OCI-LY1 (cell line): ENCODE results near the gene SREBF1.

Experiments
- H2AFZ ChIP-seq: fragments of 200-600 bp; sonication (generic), shearing (Covaris generic); 2 replicates; pipeline ENCODE4 v1.6.0; 2014; ENCODE audit warnings: antibody characterized with exemption, mild to moderate bottlenecking, low read length
- H3F3A ChIP-seq: fragments of 200-600 bp; sonication (generic), shearing (Covaris generic); 2 replicates; pipeline ENCODE4 v1.6.0; 2014; ENCODE audit warnings: mild to moderate bottlenecking, antibody characterized with exemption, low read length, moderate library complexity; ENCODE audit not compliant: insufficient read depth
- H3K27ac ChIP-seq: fragments of 200-600 bp; sonication (generic); 2 replicates; pipeline ENCODE4 v1.5.1; 2014; ENCODE audit warnings: low read length, mixed run types, mild to moderate bottlenecking, low read depth; ENCODE audit not compliant: poor library complexity, severe bottlenecking
- H3K27me3 ChIP-seq: fragments of 200-600 bp; sonication (generic); 2 replicates; pipeline ENCODE4 v1.6.0; 2014; ENCODE audit warnings: antibody characterized with exemption, mild to moderate bottlenecking, low read length, moderate library complexity; ENCODE audit not compliant: insufficient read depth
- H3K36me3 ChIP-seq: fragments of 200-600 bp; sonication (generic); 2 replicates; pipeline ENCODE4 v1.6.1; 2014; ENCODE audit warnings: mild to moderate bottlenecking, antibody characterized with exemption, low read length, moderate library complexity, mixed read lengths; ENCODE audit not compliant: insufficient read depth
- H3K4me1 ChIP-seq: fragments of 200-600 bp; sonication (generic); 2 replicates; pipeline ENCODE4 v1.5.1; 2014; ENCODE audit warnings: mild to moderate bottlenecking, low read length, moderate library complexity; ENCODE audit not compliant: insufficient read depth, severe bottlenecking
- H3K4me2 ChIP-seq: fragments of 200-600 bp; sonication (generic), shearing (Covaris generic); 2 replicates; pipeline ENCODE4 v1.6.1; 2014; ENCODE audit warnings: low read length
- H3K4me3 ChIP-seq: fragments of 200-600 bp; sonication (generic); 2 replicates; pipeline ENCODE4 v1.5.1; 2014; ENCODE audit warnings: low read length, low read depth, mild to moderate bottlenecking, mixed read lengths; ENCODE audit not compliant: poor library complexity, severe bottlenecking
- H3K79me2 ChIP-seq: fragments of 200-600 bp; shearing (Covaris generic); 2 replicates; pipeline ENCODE4 v1.6.1; 2016; ENCODE audit warnings: mixed run types, low read length, mixed read lengths; ENCODE audit not compliant: insufficient read depth
- H3K9ac ChIP-seq: fragments of 200-600 bp; sonication (generic), shearing (Covaris generic); 2 replicates; pipeline ENCODE4 v1.6.1; 2014; ENCODE audit warnings: mild to moderate bottlenecking, low read length, mixed read lengths
- H3K9me2 ChIP-seq: fragments of 200-600 bp; sonication (generic), shearing (Covaris generic); 2 replicates; pipeline ENCODE4 v1.6.1; 2014; ENCODE audit warnings: low read depth, mild to moderate bottlenecking, low read length, mixed read lengths
- H3K9me3 ChIP-seq: fragments of 200-600 bp; shearing (Covaris generic); 2 replicates; pipeline ENCODE4 v1.6.1; 2014; ENCODE audit warnings: low read length, mixed read lengths
- H4K20me1 ChIP-seq: fragments of 200-600 bp; sonication (generic), shearing (Covaris generic); 2 replicates; pipeline ENCODE4 v1.6.0; 2016; ENCODE audit warnings: mild to moderate bottlenecking, low read length; ENCODE audit not compliant: insufficient read depth
- CTCF ChIP-seq: fragments of 200-600 bp; sonication (generic), shearing (Covaris generic); IDR thresholded peaks from 2 replicates; pipeline ENCODE4 v1.5.1; 2017; ENCODE audit warnings: mild to moderate bottlenecking, antibody characterized with exemption, low read length, moderate library complexity, mixed read lengths
- EZH2 ChIP-seq: fragments of 200-600 bp; sonication (generic), shearing (Covaris generic); IDR thresholded peaks from 2 replicates; pipeline ENCODE4 v1.8.0; 2017; ENCODE audit warnings: borderline replicate concordance, mixed run types, mild to moderate bottlenecking, antibody characterized with exemption, low read length, moderate library complexity, mixed read lengths

SREBF1 gene

GRCh38 chr17:17796787-17797061 is 40.1 kb downstream of the SREBF1 start:
- no peak overlapping the region for H2AFZ ChIP-seq
- H3K9ac ChIP-seq = no peak overlapping the region
- H3K4me3 ChIP-seq = no peak overlapping the region
- no peaks in the 10 kb centered on the region for H4K20me1 ChIP-seq
- no peak overlapping the region for H3K27ac ChIP-seq
- H3K4me2 ChIP-seq = no peak overlapping the region
- no peaks in the 10 kb centered on the region for H3K79me2 ChIP-seq
- H3K9me2 ChIP-seq = no peaks in the 10 kb centered on the region
- H3K9me3 ChIP-seq = no peaks in the 10 kb centered on the region
- H3K4me1 ChIP-seq = no peaks in the 10 kb centered on the region
- H3F3A ChIP-seq = no peaks in the 10 kb centered on the region
- H3K36me3 ChIP-seq = no peaks in the 10 kb centered on the region
- no peak for TF ChIP-seq CTCF
- H3K27me3 ChIP-seq = peaks cover 9% of the 10 kb centered on the region

GRCh38 chr17:17795946-17796786 is 40.6 kb downstream of the SREBF1 start:
- Histone ChIP-seq H3K9ac (no peak overlapping the region), H3F3A (no peaks in the 10 kb centered on the region), H3K9me3 (no peaks in the 10 kb centered on the region), H3K4me2 (no peak overlapping the region), H3K4me3 (no peak overlapping the region), H3K4me1 (no peaks in the 10 kb centered on the region), H3K9me2 (no peaks in the 10 kb centered on the region), H3K36me3 (no peaks in the 10 kb centered on the region), H4K20me1 (no peaks in the 10 kb centered on the region), H3K27ac (no peak overlapping the region), H3K27me3 (peaks cover 9% of the 10 kb centered on the region), H3K79me2 (no peaks in the 10 kb centered on the region), H2AFZ (no peak overlapping the region)
- no peak for TF ChIP-seq CTCF
- no peak for TF ChIP-seq EZH2

DNA sequence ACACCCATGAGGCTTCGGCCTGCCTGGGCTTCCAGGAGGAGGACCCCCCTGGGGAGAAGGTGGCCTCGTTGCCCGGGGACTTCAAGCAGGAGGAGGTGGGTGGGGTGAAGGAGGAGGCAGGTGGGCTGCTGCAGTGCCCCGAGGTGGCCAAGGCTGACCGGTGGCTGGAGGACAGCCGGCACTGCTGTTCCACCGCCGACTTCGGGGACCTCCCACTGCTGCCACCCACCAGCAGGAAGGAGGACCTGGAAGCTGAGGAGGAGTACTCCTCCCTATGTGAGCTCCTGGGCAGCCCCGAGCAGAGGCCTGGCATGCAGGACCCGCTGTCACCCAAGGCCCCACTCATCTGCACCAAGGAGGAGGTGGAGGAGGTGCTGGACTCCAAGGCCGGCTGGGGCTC is 41.5 kb downstream of the SREBF1 start:
- H3K9ac ChIP-seq = no peak overlapping the region
- H4K20me1 ChIP-seq = no peaks in the 10 kb centered on the region
- no peak overlapping the region for H2AFZ ChIP-seq
- peaks cover 9% of the 10 kb centered on the region for H3K27me3 ChIP-seq
- TF ChIP-seq CTCF = no peak
- TF ChIP-seq EZH2 = no peak
- H3K36me3 ChIP-seq = no peaks in the 10 kb centered on the region
- no peaks in the 10 kb centered on the region for H3K9me3 ChIP-seq
- no peaks in the 10 kb centered on the region for H3F3A ChIP-seq
- H3K9me2 ChIP-seq = no peaks in the 10 kb centered on the region
- H3K4me3 ChIP-seq = no peak overlapping the region
- H3K4me2 ChIP-seq = no peak overlapping the region
- H3K79me2 ChIP-seq = no peaks in the 10 kb centered on the region
- no peak overlapping the region for H3K27ac ChIP-seq
- H3K4me1 ChIP-seq = no peaks in the 10 kb centered on the region
